Memory B cell (primary cell): ENCODE data around the gene N4BP2.
"Not testable (repeated sequence)": the region's sequence is repeated elsewhere in the genome, so short reads cannot be mapped to it uniquely, and the experiment has no call there.

Source experiments
- ATAC-seq: fragments of 150-1000 bp; cut with Tn5 transposase; 2 replicates; pipeline ENCODE4 v1.10.0; 2021; ENCODE audit warnings: low read depth, mild to moderate bottlenecking, moderate library complexity
- DNase-seq, 2 donors: peaks; one replicate each; pipeline ENCODE4 v3.0.0; 2022; ENCODE audit warnings: low spot score in 2 of 2
- H3K27ac Mint-ChIP-seq: one replicate; pipeline ENCODE4 v1.8.0; 2022; ENCODE audit warnings: mild to moderate bottlenecking, moderate library complexity, mixed read lengths
- H3K27me3 Mint-ChIP-seq: one replicate; pipeline ENCODE4 v1.8.0; 2022; ENCODE audit warnings: mixed read lengths
- H3K36me3 Mint-ChIP-seq: one replicate; pipeline ENCODE4 v1.8.0; 2022; ENCODE audit warnings: mild to moderate bottlenecking, mixed read lengths
- H3K4me1 Mint-ChIP-seq: one replicate; pipeline ENCODE4 v1.8.0; 2022; ENCODE audit warnings: mixed read lengths
- H3K4me3 Mint-ChIP-seq: one replicate; pipeline ENCODE4 v1.8.0; 2022; ENCODE audit warnings: mild to moderate bottlenecking, moderate library complexity, mixed read lengths
- H3K9me3 Mint-ChIP-seq: one replicate; pipeline ENCODE4 v1.8.0; 2022; ENCODE audit warnings: mixed read lengths

The N4BP2 gene

DNA sequence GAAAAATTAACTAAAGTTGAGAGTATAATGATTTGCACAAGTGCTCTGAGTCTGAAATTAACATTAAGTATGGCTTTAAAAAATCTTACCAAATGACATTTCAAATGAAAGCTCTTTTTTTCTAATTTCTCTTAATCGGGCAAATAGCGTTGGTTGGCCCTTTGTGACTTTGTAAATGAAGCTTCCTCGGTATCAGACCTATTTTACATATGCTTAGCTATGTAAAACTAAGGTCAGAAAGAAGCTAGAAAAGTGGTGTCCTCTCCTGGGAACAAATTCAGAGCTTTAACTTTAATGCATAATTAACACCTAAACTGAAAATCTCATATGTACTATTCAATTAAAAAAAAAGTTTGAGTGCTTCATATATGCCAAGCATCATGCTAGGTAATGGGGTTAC, 62.7 kb downstream of the N4BP2 start:
- Mint-ChIP-seq H3K9me3 (no peaks in the 10 kb centered on the region), H3K27me3 (no peaks in the 10 kb centered on the region), H3K36me3 (peaks cover 9% of the 10 kb centered on the region), H3K4me3 (no peak overlapping the region), H3K4me1 (peaks cover 9% of the 10 kb centered on the region), H3K27ac (no peak overlapping the region)
- DNase-seq: no peak
- no peak for ATAC-seq

DNA sequence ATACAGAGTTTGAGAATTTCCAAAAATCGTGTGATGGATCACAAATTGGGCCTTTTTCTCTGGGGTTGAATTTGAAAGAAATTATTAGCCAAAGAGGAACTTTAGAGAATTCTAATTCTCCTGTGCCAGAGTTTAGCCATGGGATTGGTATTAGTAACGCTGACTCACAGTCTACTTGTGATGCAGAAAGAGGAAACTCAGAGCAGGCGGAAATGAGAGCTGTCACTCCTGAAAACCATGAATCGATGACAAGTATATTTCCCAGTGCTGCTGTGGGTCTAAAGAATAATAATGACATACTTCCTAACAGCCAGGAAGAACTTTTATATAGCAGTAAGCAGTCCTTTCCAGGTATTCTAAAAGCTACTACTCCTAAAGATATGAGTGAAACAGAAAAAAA, 64.9 kb downstream of the N4BP2 start:
- ATAC-seq (peak; percentile 61), DNase-seq (no peak)
- H3K27ac Mint-ChIP-seq: no peak overlapping the region
- H3K9me3 Mint-ChIP-seq: no peaks in the 10 kb centered on the region
- H3K36me3 Mint-ChIP-seq: peaks cover 7% of the 10 kb centered on the region
- H3K4me3 Mint-ChIP-seq: no peak overlapping the region
- H3K4me1 Mint-ChIP-seq: peaks cover 9% of the 10 kb centered on the region
- no peaks in the 10 kb centered on the region for H3K27me3 Mint-ChIP-seq

DNA sequence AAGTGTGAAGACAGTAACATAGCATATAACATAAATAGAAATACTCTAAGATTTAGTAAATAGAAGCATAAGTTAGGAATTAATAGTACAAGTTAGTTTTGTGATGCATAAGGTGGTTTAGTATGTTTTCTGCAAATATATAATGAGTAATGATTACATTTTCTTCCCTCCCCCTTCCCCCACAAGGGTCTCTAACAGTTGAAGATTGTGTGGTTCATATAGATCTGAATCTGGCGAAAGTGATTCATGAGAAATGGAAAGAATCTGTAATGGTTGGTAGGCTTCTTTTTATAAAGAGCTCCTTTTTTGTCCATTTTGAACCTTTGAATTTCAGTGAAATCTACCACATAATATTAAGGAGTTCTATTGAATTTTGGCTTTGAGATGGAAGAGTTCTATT, 66.3 kb downstream of the N4BP2 start:
- no peak overlapping the region for H3K4me3 Mint-ChIP-seq
- H3K4me1 Mint-ChIP-seq: peaks cover 9% of the 10 kb centered on the region
- ATAC-seq (no peak), DNase-seq (no peak)
- H3K9me3 Mint-ChIP-seq: no peaks in the 10 kb centered on the region
- no peak overlapping the region for H3K27ac Mint-ChIP-seq
- peaks cover 7% of the 10 kb centered on the region for H3K36me3 Mint-ChIP-seq
- H3K27me3 Mint-ChIP-seq: no peaks in the 10 kb centered on the region

DNA sequence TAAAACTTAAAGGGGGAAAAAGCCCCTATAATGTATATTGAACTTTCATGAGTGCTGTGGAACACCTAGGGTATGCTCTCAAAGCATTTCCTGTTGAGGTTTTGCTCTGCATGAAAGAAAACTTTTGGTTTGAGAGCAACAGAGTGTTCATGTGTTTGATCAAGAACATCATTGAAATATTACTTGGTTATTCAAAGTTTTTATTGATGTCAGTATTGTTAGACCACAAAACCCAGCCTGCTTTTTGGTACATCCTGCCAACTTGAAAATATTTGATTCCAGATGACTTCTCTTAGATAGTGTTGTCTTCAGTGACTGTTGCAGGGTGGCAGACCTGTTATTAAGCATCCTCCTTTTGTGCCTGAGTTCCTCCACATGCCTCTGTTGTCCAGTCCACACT, 68.0 kb downstream of the N4BP2 start:
- Mint-ChIP-seq H3K27me3 (no peaks in the 10 kb centered on the region), H3K4me1 (peaks cover 9% of the 10 kb centered on the region), H3K9me3 (no peaks in the 10 kb centered on the region), H3K4me3 (no peak overlapping the region), H3K27ac (no peak overlapping the region), H3K36me3 (peaks cover 5% of the 10 kb centered on the region)
- DNase-seq: no peak
- ATAC-seq: no peak

DNA sequence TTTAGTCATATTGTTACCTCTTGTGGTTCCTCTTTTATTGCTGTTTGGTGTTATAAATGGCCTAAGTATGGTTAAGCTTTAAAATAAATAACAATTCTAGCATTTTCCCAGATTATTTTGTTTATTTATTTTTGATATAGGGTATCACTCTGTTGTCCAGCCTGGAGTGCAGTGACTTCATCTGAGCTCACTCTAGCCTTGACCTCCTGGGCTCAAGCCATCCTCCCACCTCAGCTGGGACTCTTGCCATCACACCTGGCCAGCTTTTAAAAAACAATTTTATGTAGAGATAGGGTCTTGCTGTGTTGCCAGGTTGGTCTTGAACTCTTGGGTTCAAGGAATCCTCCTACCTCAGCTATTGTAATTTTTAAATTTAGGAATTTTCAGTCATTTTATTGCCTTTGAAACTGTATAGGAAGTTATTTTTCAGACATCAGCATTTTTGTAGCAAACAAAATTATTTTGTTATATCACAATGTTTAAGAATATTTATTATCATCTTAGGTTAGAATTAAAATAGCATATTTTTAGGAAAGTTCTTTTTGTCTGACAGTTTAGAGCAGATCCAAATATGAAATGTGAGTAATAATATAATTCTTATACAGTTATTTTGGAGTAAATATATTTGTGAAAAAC, 73.9 kb downstream of the N4BP2 start:
- DNase-seq: no peak

DNA sequence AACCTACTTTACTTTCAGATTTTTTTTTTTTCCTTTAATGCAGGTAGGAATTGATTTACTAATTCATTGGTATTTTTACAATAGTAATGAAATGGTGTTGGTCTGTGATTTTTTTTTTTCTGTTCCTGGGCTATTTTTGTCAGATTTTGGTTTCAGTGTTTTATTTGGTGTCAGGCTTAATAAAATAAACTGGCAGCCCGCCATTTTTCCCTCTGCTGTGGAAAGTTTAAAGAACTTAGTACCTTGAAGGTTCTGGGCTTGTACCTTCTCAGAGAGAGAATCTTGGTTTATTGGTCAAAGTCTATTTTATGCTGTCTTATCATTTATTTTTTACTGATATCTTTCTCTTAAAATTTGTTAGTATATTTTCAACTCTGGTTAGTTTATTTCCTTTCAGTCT, 76.2 kb downstream of the N4BP2 start:
- Mint-ChIP-seq H3K9me3 (no peaks in the 10 kb centered on the region), H3K36me3 (peaks cover 9% of the 10 kb centered on the region), H3K4me3 (no peak overlapping the region), H3K27ac (no peak overlapping the region), H3K4me1 (no peaks in the 10 kb centered on the region), H3K27me3 (no peaks in the 10 kb centered on the region)
- ATAC-seq: no peak
- no peak for DNase-seq

More for the DNA sequence above, 73.9 kb downstream of the N4BP2 start:
- no peaks in the 10 kb centered on the region for H3K9me3 Mint-ChIP-seq
- H3K36me3 Mint-ChIP-seq: peaks cover 4% of the 10 kb centered on the region
- H3K4me3 Mint-ChIP-seq: no peak overlapping the region
- no peaks in the 10 kb centered on the region for H3K4me1 Mint-ChIP-seq
- no peak for ATAC-seq
- H3K27ac Mint-ChIP-seq: no peak overlapping the region
- H3K27me3 Mint-ChIP-seq: no peaks in the 10 kb centered on the region

DNA sequence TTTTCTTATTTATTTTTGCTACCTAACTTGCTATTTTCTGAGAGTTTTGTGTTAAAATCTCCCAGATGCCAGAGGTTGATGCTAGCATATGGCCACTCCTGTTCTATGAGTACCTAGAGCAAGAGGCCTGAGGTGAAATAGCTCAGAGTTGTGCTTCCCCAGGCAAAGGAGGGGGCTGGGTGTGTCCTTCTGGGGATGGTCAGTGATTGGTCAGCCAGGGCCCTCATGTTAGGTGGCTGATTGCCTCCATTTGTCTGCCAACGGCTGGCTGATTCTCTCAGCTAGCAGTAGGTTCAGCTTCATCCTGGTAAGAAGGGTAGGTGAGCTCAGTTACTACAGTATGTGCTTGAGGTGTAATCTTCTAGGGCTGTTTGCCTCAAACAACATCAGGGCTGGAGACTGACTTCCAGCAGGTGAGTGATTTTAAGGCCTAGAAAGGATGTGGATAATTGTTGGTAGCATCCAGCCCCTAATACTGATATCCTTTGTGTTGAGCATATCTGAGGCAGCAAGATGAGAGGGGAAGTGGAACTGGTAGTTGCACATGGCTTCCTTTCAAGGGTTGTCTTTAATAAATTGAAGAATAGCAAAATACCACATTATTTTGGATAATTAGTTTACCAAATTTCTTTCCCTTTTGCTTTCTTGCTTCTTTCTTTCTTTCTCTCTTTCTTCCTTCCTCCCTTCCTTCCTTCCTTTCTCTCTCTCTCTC, 77.7 kb downstream of the N4BP2 start:
- Mint-ChIP-seq H3K27ac (no peak overlapping the region), H3K4me1 (no peaks in the 10 kb centered on the region), H3K4me3 (no peak overlapping the region), H3K36me3 (peaks cover 10% of the 10 kb centered on the region), H3K27me3 (no peaks in the 10 kb centered on the region), H3K9me3 (no peaks in the 10 kb centered on the region)
- ATAC-seq: no peak
- DNase-seq: no peak

DNA sequence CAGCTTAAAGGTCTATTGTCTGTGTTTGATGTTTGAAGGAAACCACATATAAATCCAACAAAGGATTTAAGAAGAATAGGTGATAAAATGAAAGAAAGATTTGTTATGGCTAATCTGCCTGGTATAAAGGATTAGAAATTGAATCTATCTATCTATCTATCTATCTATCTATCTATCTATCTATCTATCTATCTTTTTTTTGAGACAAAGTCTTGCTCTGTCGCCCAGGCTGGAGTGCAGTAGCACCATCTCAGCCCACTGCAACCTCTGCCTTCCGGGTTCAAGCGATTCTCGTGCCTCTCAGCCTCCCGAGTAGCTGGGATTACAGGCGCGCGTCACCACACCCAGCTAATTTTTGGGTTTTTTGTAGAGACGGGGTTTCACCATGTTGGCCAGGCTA, 79.6 kb downstream of the N4BP2 start:
- not testable (repeated sequence) for H3K4me3 Mint-ChIP-seq, H3K9me3 Mint-ChIP-seq, H3K27me3 Mint-ChIP-seq, ATAC-seq, H3K27ac Mint-ChIP-seq, DNase-seq, H3K4me1 Mint-ChIP-seq
- peaks cover 13% of the 10 kb centered on the region for H3K36me3 Mint-ChIP-seq

DNA sequence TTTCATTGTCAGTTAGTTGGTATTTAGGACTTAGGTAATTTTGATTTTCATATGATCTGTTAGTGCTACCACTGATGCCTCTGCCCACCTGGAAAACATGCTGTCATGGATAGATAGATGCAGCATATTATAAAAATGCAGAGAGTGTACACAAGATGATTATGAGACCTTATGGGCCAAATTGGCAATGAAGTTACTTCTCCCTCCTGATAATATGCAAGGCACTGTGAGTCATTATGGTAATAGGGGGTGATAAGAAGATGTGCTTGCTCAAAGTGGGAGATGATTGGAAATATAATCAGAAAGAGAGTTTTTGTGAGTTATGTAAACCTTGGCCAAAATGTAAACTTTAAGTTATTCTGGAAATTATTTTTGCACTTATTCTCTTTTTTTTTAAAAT, 83.5 kb downstream of the N4BP2 start:
- H3K36me3 Mint-ChIP-seq: peaks cover 14% of the 10 kb centered on the region
- ATAC-seq: no peak
- no peak for DNase-seq

DNA sequence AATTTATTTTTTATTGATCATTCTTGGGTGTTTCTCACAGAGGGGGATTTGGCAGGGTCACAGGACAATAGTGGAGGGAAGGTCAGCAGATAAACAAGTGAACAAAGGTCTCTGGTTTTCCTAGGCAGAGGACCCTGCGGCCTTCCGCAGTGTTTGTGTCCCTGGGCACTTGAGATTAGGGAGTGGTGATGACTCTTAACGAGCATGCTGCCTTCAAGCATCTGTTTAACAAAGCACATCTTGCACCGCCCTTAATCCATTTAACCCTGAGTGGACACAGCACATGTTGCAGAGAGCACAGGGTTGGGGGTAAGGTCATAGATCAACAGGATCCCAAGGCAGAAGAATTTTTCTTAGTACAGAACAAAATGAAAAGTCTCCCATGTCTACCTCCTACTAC, 83.9 kb downstream of the N4BP2 start:
- H3K4me1 Mint-ChIP-seq, H3K4me3 Mint-ChIP-seq, ATAC-seq, H3K27ac Mint-ChIP-seq, H3K9me3 Mint-ChIP-seq, H3K27me3 Mint-ChIP-seq, DNase-seq: not testable (repeated sequence)
- peaks cover 14% of the 10 kb centered on the region for H3K36me3 Mint-ChIP-seq

More for the DNA sequence above, 83.5 kb downstream of the N4BP2 start:
- Mint-ChIP-seq H3K27ac (no peak overlapping the region), H3K4me3 (no peak overlapping the region), H3K27me3 (no peaks in the 10 kb centered on the region), H3K9me3 (no peaks in the 10 kb centered on the region), H3K4me1 (peaks cover 2% of the 10 kb centered on the region)

DNA sequence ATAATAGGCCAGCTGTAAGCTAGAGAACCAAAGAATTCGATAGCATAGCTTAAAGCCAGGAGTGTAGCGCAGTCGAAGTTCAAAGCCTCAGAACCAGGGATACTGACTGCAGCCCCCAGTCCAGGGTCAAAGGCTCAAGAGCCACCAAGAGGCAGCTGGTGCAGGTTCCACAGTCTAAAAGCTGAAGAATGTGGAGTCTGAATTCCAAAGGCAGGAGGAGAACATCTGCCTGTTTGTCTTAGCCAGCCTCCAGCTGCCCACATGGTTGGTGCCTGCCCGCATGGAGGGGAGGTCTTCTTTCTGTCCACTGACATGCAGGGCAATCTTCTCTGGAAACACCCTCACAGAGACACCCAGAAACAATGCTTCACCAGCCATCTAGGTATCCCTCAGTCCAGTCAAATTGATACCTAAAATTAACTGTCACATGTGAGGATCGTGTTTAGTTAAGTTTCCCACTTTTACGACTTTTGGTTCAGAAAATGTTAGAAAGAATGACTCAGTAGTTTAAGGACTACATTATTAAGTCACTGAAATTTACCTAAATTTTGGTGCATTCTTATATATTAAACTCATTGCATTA, 87.4 kb downstream of the N4BP2 start:
- Mint-ChIP-seq H3K27me3 (no peaks in the 10 kb centered on the region), H3K36me3 (peaks cover 9% of the 10 kb centered on the region), H3K27ac (no peak overlapping the region), H3K9me3 (no peaks in the 10 kb centered on the region), H3K4me1 (peaks cover 2% of the 10 kb centered on the region), H3K4me3 (no peak overlapping the region)
- no peak for ATAC-seq
- DNase-seq: no peak

DNA sequence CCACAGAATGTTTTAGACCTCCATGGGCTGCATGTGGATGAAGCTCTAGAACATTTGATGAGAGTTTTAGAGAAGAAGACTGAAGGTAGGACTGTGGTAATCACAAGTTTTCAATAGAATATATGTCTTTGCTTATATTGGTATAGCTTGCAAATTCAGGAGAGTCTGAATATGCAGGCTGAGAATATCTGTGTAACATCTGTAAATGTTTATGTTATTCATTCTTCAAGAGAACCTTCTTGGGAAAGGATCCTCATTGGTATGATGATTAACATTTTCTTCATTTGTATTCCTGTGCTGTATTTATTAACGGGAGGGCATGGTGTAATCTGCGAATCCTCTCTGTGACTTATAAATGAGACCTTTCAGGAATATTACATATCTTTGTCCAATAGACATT, 88.1 kb downstream of the N4BP2 start:
- DNase-seq: no peak
- Mint-ChIP-seq H3K36me3 (peaks cover 9% of the 10 kb centered on the region), H3K9me3 (no peaks in the 10 kb centered on the region), H3K4me1 (peaks cover 2% of the 10 kb centered on the region), H3K27me3 (no peaks in the 10 kb centered on the region), H3K27ac (no peak overlapping the region), H3K4me3 (no peak overlapping the region)
- no peak for ATAC-seq

DNA sequence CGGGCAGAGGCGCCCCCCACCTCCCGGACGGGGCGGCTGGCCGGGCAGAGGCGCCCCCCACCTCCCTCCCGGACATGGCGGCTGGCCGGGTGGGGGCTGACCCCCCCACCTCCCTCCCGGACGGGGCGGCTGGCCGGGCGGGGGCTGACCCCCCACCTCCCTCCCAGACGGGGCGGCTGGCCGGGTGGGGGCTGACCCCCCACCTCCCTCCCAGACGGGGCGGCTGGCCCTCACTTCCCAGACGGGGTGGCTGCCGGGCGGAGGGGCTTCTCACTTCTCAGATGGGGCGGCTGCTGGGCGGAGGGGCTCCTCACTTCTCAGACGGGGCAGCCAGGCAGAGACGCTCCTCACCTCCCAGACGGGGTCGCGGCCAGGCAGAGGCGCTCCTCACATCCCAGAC, 90.8 kb downstream of the N4BP2 start:
- H3K4me3 Mint-ChIP-seq, H3K4me1 Mint-ChIP-seq, H3K27me3 Mint-ChIP-seq, H3K27ac Mint-ChIP-seq, H3K36me3 Mint-ChIP-seq, ATAC-seq, H3K9me3 Mint-ChIP-seq, DNase-seq: not testable (repeated sequence)

DNA sequence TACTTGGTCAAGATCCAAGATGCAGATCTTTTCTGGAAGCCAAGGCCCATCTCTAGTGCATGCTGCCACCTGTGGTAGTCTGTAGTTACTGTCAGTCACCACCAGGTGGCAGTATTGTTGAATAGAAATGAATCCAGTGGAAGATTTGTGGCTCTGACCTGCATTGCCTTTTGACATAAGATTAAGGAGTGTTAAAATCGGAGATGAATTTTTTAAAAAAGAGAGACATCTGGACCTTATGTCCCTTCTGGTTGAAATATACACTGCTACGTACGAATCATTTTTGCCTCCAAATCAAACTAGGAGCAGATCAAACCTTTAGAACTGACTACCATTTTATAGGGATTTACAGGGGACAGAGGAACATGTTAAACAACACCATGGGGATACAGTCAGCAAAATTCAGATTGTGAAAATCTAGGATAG, 93.3 kb downstream of the N4BP2 start:
- Mint-ChIP-seq H3K36me3 (peaks cover 7% of the 10 kb centered on the region), H3K4me3 (peak overlapping the region; percentile 21), H3K9me3 (no peaks in the 10 kb centered on the region), H3K27me3 (no peaks in the 10 kb centered on the region), H3K27ac (peak overlapping the region; percentile 74), H3K4me1 (peaks cover 8% of the 10 kb centered on the region)
- ATAC-seq (peak; percentile 90), DNase-seq (peak; percentile 67 to 82)
